ENCODE data around the gene GAS2L1. TPM values are rescaled to one million over a fixed set of nuclear protein-coding genes. Genes with fewer than 3 reads are reported as not detected.
"Not testable (repeated sequence)": the region's sequence is repeated elsewhere in the genome, so short reads cannot be mapped to it uniquely, and the experiment has no call there.

Gene GAS2L1
- total RNA-seq, 8 experiments from 2014 or later: 0.55 to 14.1 (median 4.0) TPM

DNA sequence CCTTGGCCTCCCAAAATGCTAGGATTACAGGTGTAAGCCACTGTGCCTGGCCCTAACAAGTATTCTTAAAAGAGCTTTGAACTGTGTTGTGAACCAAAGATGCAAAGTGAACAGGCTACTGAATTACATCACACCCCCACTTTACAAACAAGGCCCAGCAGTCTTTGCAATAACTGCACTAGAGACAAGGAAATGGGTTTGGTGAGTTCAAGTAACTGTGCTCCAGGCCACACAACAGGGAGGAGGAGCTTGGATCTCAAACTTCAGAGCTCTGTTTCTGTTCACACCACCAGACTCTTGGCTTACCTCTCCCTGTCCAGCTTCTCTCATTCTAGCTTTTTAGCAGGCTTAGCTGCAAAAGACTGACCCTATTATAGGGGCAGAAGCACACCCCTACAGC lies 39.5 kb downstream of the GAS2L1 start:
- peak in 2 of 8 experiments; percentile 58 to 74 for ATAC-seq (replicated peaks in 6 of 8)

DNA sequence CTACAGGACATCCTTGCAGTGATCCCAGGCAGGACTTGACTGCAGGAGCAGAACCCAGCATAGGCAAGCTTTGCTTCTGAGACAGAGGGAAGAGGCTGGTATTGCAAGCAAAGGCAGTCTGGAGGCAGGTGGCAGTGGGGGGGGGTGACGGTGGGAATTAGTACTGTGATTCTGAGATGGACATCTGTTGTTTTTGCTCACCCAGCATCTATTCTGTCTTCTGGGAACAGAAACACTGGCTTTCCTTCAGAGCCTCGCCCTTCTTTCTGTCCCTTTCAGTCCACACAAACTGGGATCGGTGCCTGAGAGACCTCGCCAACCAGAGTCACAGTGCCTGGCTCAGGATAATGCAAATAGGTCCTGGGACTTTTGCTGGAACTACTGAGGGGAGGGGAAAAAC lies 40.2 kb downstream of the GAS2L1 start:
- in situ Hi-C loops (cut with MboI; ENCODE audit: low pct_unique_long_range_greater_than_20kb in 2 of 9, low sequenced_read_pairs in 9 of 9, unreplicated experiment in 9 of 9): no loop called here
- 80 to 100% (median 86%) methylated on average over 1 to 4 of the region's 4 CpGs; no CpG with 5 or more reads in 6 of the 10 experiments for WGBS, 10 experiments
- Histone ChIP-seq H3K27ac (no peak overlapping the region), H3K4me1 (replicated peaks in 1 of 2) (no peaks in the 10 kb centered on the region), H3K4me3 (no peak overlapping the region)
- no peak for ATAC-seq (replicated peaks in 6 of 8)

More for the DNA sequence above, 39.5 kb downstream of the GAS2L1 start:
- Histone ChIP-seq H3K27ac (no peak overlapping the region), H3K4me1 (replicated peaks in 1 of 2) (no peaks in the 10 kb centered on the region), H3K4me3 (no peak overlapping the region)
- in situ Hi-C loops (cut with MboI; ENCODE audit: low pct_unique_long_range_greater_than_20kb in 2 of 9, low sequenced_read_pairs in 9 of 9, unreplicated experiment in 9 of 9): no loop called here

DNA sequence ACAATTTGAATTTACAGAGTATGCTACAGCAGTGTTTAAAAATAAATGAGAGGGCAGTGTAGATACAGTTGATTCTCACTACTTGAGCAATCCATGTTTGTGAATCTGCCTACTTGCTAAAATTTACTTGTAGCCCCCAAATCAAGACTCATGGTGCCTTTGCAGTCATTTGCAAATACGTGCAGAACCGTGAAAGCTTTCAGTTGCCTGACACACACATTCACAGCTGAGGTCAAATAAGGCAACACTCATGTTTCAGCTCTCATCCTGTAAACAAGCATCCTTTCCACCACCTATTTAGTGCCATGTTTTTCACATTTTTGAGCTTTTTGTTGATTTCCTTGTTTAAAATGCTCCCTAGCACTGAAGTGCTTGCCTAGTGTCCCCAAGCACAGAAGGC lies 41.6 kb downstream of the GAS2L1 start:
- 0 to 100% (median 100%) methylated on average over 1 to 2 of the region's 2 CpGs; no CpG with 5 or more reads in 4 of the 10 experiments for WGBS, 10 experiments
- Histone ChIP-seq H3K27ac (no peak overlapping the region), H3K4me1 (replicated peaks in 1 of 2) (no peaks in the 10 kb centered on the region), H3K4me3 (no peak overlapping the region)
- in situ Hi-C loops (cut with MboI; ENCODE audit: low pct_unique_long_range_greater_than_20kb in 2 of 9, low sequenced_read_pairs in 9 of 9, unreplicated experiment in 9 of 9): no loop called here
- ATAC-seq (replicated peaks in 6 of 8): no peak

DNA sequence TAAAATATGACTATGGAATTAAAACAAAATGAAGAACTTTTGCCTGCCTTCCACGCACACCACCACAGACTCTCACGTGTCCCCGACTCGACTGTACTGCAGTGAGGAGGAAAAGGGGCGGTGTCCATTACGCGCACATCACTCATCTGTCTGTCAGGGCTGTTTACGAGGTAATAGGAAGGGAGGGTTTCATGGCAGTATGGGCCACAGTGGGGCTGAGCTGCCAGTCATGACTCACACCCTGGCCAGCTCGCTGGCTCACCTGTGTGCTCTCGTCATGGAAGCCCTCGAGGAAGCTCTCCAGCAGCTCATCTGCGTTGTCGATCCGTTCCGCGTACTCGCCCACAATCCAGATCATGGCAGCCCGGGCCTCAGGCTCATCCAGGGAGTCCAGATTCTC lies 42.5 kb downstream of the GAS2L1 start:
- no peak overlapping the region for H3K27ac ChIP-seq
- H3K4me1 ChIP-seq (replicated peaks in 1 of 2): no peaks in the 10 kb centered on the region
- WGBS, 10 experiments: 86 to 93% (median 92%) methylated on average over 5 to 11 of the region's 18 CpGs; no CpG with 5 or more reads in 4 of the 10 experiments
- in situ Hi-C loops (cut with MboI; ENCODE audit: low pct_unique_long_range_greater_than_20kb in 2 of 9, low sequenced_read_pairs in 9 of 9, unreplicated experiment in 9 of 9): no loop called here
- no peak overlapping the region for H3K4me3 ChIP-seq
- ATAC-seq (replicated peaks in 6 of 8): no peak

DNA sequence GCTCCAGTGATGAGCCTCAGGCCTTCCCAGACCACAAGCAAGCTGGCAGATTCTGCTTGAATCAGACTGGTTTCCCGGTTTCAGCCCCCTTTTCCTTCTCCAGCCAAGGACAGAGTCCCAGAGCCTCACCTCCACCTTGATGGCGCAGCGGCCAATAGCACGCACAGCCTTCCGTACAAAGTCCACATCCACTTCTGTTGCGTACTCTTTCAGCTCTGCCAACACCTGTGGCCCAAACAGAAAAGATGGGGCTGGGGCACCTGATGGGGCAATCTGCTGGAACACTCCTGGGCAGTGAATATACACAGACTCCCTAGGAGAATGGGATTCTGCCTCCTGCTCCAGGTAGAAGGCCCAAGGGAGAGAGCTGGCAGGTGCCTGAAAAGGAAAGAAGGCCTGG lies 44.6 kb downstream of the GAS2L1 start:
- no peak overlapping the region for H3K27ac ChIP-seq
- ATAC-seq (replicated peaks in 6 of 8): no peak
- no peak overlapping the region for H3K4me3 ChIP-seq
- H3K4me1 ChIP-seq (replicated peaks in 1 of 2): no peaks in the 10 kb centered on the region
- in situ Hi-C loops (cut with MboI; ENCODE audit: low pct_unique_long_range_greater_than_20kb in 2 of 9, low sequenced_read_pairs in 9 of 9, unreplicated experiment in 9 of 9): no loop called here
- 93 to 100% (median 100%) methylated on average over 1 to 5 of the region's 6 CpGs; no CpG with 5 or more reads in 6 of the 10 experiments for WGBS, 10 experiments

DNA sequence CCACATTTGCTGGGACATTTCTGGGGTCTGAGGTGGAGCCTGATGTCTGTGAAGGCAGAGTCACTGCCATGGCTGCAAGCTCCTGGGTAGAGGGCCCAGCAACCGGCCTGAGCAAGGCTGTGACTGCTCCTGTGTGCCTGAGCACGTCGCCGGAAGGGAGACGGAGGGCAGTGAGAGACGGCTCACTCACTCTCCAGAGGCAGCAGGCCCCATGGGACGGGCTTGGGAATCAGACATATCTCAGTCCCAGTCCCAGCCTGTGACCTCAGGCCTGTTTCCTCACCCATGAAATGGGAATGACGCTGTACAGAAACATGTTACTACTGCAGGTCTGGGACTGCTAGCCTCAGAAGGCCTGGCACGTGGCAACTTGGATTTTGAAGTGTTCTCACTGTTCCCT lies 45.4 kb downstream of the GAS2L1 start:
- Histone ChIP-seq H3K4me1 (replicated peaks in 1 of 2) (no peaks in the 10 kb centered on the region), H3K27ac (no peak overlapping the region), H3K4me3 (no peak overlapping the region)
- in situ Hi-C loops (cut with MboI; ENCODE audit: low pct_unique_long_range_greater_than_20kb in 2 of 9, low sequenced_read_pairs in 9 of 9, unreplicated experiment in 9 of 9): no loop called here
- WGBS, 10 experiments: 80 to 100% (median 83%) methylated on average over 1 to 3 of the region's 9 CpGs; no CpG with 5 or more reads in 4 of the 10 experiments
- ATAC-seq (replicated peaks in 6 of 8): no peak

DNA sequence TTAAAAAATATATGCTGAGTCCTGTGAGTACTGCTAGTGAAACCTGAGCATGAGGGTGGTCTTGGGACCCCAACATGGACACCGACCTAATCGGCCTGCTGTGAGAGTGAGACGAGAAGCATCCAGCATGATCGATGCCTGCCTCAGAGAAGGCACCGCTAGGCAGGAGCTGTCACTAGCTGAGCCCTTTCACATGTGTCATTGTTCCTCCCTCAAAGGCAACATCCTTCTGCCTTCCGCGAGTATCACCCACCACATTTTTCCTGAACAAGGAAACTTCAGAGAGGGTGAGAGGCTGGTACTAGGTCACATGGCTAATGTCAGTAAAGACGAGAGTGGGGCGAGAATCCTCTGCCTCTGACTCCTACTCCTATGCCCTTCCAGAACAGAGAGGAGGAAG lies 46.3 kb downstream of the GAS2L1 start:
- no peak overlapping the region for H3K27ac ChIP-seq
- WGBS, 10 experiments: 80 to 100% (median 94%) methylated on average over 1 to 9 of the region's 9 CpGs; no CpG with 5 or more reads in 5 of the 10 experiments

DNA sequence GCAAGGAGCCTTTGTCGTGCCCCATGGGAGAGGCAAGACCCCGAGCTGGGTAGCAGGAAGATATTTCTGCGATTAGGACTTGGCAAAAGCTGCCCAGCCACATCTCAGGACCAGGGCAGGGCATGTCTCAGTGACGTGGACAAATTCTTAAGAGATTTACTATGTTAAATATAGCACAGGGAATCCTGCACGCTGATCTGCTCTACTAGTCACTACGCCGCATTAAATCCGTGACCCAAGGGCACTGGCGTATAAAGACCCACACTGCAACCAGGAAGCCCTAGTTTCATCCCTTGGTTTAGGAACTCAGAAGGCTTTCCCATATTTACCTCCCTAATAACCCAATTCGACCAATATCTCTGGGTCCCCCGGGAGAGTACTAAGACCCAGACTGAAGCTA lies 46.8 kb downstream of the GAS2L1 start:
- 82 to 100% (median 89%) methylated on average over 2 to 11 of the region's 11 CpGs; no CpG with 5 or more reads in 3 of the 10 experiments for WGBS, 10 experiments
- no peak overlapping the region for H3K27ac ChIP-seq
- no peak overlapping the region for H3K4me3 ChIP-seq
- in situ Hi-C loops (cut with MboI; ENCODE audit: low pct_unique_long_range_greater_than_20kb in 2 of 9, low sequenced_read_pairs in 9 of 9, unreplicated experiment in 9 of 9): no loop called here
- no peaks in the 10 kb centered on the region for H3K4me1 ChIP-seq (replicated peaks in 1 of 2)
- ATAC-seq (replicated peaks in 6 of 8): no peak

More for the DNA sequence above, 46.3 kb downstream of the GAS2L1 start:
- Histone ChIP-seq H3K4me1 (replicated peaks in 1 of 2) (no peaks in the 10 kb centered on the region), H3K4me3 (no peak overlapping the region)
- ATAC-seq (replicated peaks in 6 of 8): no peak
- in situ Hi-C loops (cut with MboI; ENCODE audit: low pct_unique_long_range_greater_than_20kb in 2 of 9, low sequenced_read_pairs in 9 of 9, unreplicated experiment in 9 of 9): no loop called here

DNA sequence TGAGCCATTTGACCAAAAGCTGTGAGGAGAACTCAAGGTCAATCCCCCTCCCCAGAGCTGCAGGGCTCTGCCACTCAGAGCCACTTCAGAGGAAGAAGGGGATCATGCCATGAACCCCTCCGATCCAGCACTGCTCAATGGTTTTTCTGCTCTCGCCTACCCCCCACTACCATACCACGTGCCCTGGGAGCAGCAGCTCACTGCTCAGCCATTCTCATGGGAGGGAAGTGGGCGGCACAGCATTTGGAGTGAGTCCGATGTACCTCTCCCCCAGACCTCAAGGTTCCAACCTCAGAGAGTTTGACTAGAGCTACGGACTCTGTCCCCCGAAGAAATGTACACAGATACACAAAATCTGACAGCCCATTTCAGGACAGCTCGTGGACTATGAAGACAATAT lies 47.4 kb downstream of the GAS2L1 start:
- Histone ChIP-seq H3K4me1 (replicated peaks in 1 of 2) (no peaks in the 10 kb centered on the region), H3K4me3 (no peak overlapping the region), H3K27ac (no peak overlapping the region)
- in situ Hi-C loops (cut with MboI; ENCODE audit: low pct_unique_long_range_greater_than_20kb in 2 of 9, low sequenced_read_pairs in 9 of 9, unreplicated experiment in 9 of 9): no loop called here
- WGBS, 10 experiments: 89 to 100% (median 100%) methylated on average over 1 to 7 of the region's 8 CpGs; no CpG with 5 or more reads in 5 of the 10 experiments
- no peak for ATAC-seq (replicated peaks in 6 of 8)

DNA sequence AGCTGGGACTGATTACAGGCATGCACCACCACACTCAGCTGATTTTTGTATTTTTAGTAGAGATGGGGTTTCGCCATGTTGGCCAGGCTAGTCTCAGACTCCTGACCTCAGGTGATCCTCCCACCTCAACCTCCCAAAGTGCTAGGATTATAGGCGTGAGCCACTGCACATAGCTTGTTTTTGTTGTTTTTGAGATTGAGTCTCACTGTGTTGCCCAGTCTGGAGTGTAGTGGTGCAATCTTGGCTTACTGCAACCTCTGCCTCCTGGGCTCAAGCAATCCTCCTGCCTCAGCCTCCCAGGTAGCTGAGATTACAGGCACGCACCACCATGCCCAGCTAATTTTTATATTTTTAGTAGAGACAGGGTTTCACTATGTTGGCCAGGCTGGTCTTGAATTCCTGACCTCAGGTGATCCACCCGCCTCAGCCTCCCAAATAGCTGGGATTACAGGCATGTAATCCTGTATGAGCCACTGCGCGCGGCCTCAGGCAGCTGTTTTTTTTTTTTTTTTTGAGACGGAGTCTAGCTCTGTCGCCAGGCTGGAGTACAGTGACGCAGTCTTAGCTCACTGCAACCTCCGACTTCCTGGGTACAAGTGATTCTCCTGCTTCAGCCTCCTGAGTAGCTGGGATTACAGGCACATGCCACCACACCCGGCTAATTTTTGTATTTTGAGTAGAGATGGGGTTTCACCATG lies 50.9 kb downstream of the GAS2L1 start:
- H3K27ac ChIP-seq; in situ Hi-C loops (cut with MboI; ENCODE audit: low pct_unique_long_range_greater_than_20kb in 2 of 9, low sequenced_read_pairs in 9 of 9, unreplicated experiment in 9 of 9); ATAC-seq (replicated peaks in 6 of 8); H3K4me3 ChIP-seq; H3K4me1 ChIP-seq (replicated peaks in 1 of 2): not testable (repeated sequence)
- 80 to 100% (median 97%) methylated on average over 1 to 7 of the region's 12 CpGs; no CpG with 5 or more reads in 5 of the 10 experiments for WGBS, 10 experiments

DNA sequence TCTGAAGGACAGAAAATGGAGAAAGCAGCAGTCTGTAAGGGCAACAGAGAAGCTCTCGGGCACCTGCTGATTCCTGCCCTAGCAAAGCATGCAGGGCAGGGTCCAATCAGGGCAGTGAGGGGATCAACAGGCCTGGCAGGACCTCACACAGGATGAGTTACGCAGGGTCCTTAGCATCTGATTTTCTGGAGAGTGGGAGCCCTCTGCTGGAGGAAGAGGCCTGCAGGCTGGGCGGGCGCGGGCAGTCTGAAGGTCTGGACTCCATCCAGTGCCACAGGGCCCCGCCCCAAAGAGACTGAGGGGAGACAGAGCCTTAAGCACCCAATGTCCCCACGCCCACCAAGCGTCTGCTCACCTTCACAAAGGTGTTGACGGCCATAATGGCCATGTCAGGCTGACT lies 53.0 kb downstream of the GAS2L1 start:
- Histone ChIP-seq H3K27ac (no peak overlapping the region), H3K4me3 (no peak overlapping the region), H3K4me1 (replicated peaks in 1 of 2) (peaks cover 2 to 4% of the 10 kb centered on the region in 2 donors)
- in situ Hi-C loops (cut with MboI; ENCODE audit: low pct_unique_long_range_greater_than_20kb in 2 of 9, low sequenced_read_pairs in 9 of 9, unreplicated experiment in 9 of 9): no loop called here
- peak; percentile 45 to 100 (median 82) for ATAC-seq (replicated peaks in 6 of 8)
- WGBS, 10 experiments: 0 to 90% (median 63%) methylated on average over 1 to 7 of the region's 9 CpGs; no CpG with 5 or more reads in 4 of the 10 experiments
